ENCODE measurements around the gene ZDHHC11.
"Not testable (repeated sequence)": the region's sequence is repeated elsewhere in the genome, so short reads cannot be mapped to it uniquely, and the experiment has no call there.

Gene ZDHHC11

GRCh38 chr5:858726-859125, 7.9 kb upstream of the ZDHHC11 start:
- in situ Hi-C loops (cut with HindIII; ENCODE audit: low sequenced_read_pairs) = no loop called here
- no peak overlapping the region for H3K4me3 ChIP-seq (ENCODE audit: low read depth, low read length)
- no peak for TF ChIP-seq CTCF (IDR thresholded peaks at IDR 0.05; ENCODE audit: low read depth, low read length)
- no peak for DNase-seq (ENCODE audit: low read depth, low spot score)

GRCh38 chr5:856531-857425, 6.0 kb upstream of the ZDHHC11 start:
- no peak for TF ChIP-seq CTCF (IDR thresholded peaks at IDR 0.05; ENCODE audit: low read depth, low read length)
- H3K4me3 ChIP-seq (ENCODE audit: low read depth, low read length) = no peak overlapping the region
- no peak for DNase-seq (ENCODE audit: low read depth, low spot score)
- in situ Hi-C loops (cut with HindIII; ENCODE audit: low sequenced_read_pairs) = no loop called here

GRCh38 chr5:855771-856530, 5.2 kb upstream of the ZDHHC11 start:
- DNase-seq (ENCODE audit: low read depth, low spot score) = no peak
- in situ Hi-C loops (cut with HindIII; ENCODE audit: low sequenced_read_pairs) = no loop called here
- TF ChIP-seq CTCF (IDR thresholded peaks at IDR 0.05; ENCODE audit: low read depth, low read length) = no peak

GRCh38 chr5:854966-855743, 4.4 kb upstream of the ZDHHC11 start:
- in situ Hi-C loops (cut with HindIII; ENCODE audit: low sequenced_read_pairs) = no loop called here
- no peak for DNase-seq (ENCODE audit: low read depth, low spot score)
- no peak overlapping the region for H3K4me3 ChIP-seq (ENCODE audit: low read depth, low read length)
- TF ChIP-seq CTCF (IDR thresholded peaks at IDR 0.05; ENCODE audit: low read depth, low read length) = no peak

More at GRCh38 chr5:855771-856530, 5.2 kb upstream of the ZDHHC11 start:
- no peak overlapping the region for H3K4me3 ChIP-seq (ENCODE audit: low read depth, low read length)

GRCh38 chr5:854217-854616, 3.4 kb upstream of the ZDHHC11 start:
- TF ChIP-seq CTCF (IDR thresholded peaks at IDR 0.05; ENCODE audit: low read depth, low read length) = no peak
- no peak overlapping the region for H3K4me3 ChIP-seq (ENCODE audit: low read depth, low read length)
- in situ Hi-C loops (cut with HindIII; ENCODE audit: low sequenced_read_pairs) = no loop called here
- DNase-seq (ENCODE audit: low read depth, low spot score) = no peak

GRCh38 chr5:853416-854090, 2.8 kb upstream of the ZDHHC11 start:
- in situ Hi-C loops (cut with HindIII; ENCODE audit: low sequenced_read_pairs); DNase-seq (ENCODE audit: low read depth, low spot score); H3K4me3 ChIP-seq (ENCODE audit: low read depth, low read length): not testable (repeated sequence)
